Measurements from ENCODE around the gene TMEM151B.
"Not testable (repeated sequence)": the region's sequence is repeated elsewhere in the genome, so short reads cannot be mapped to it uniquely, and the experiment has no call there.

TMEM151B gene

DNA sequence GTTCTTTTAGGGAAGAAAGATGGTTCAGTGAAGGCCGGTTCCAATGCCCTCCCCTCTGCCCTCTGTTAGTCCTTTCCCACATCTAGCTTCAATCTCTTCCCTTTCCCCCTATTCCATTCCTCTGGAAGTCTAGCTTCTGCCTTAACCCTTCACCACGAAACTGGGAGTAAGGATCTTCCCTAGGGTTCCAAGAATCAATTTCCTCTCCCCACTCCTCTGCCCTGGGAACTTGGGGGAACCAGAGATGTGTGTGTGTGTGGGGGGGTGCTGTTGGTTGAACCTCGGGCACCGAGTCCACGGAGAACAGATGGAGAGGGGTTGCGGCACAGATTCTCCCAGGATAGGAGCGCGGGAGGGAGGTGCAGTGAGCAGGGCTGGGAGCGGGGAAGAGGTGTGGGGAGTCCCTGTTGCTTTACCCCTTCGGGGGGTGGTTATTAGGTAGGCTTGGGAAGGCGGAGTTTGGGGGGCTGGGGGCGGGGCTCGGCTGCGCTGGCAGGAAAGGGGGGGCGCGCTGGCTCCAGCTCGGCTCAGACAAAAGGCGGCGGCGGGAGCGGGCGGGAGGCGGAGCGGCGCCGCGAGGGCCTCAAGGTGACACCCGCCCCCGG, at the start of gene TMEM151B:
TSS of gene TMEM151B (plus strand) at position 530 of the 605 bp plus-strand sequence. CDS start 293 bp downstream, outside the sequence.
- no peak for DNase-seq

- DNase-seq, result no peak
Measured at GRCh38 chr6:44220913-44221290, 49.3 kb upstream of the TMEM151B start.

- peak; percentile 70 for DNase-seq
Measured at GRCh38 chr6:44221291-44221960, 48.8 kb upstream of the TMEM151B start.

- DNase-seq, result no peak
Measured at GRCh38 chr6:44221961-44222335, 48.3 kb upstream of the TMEM151B start.

DNA sequence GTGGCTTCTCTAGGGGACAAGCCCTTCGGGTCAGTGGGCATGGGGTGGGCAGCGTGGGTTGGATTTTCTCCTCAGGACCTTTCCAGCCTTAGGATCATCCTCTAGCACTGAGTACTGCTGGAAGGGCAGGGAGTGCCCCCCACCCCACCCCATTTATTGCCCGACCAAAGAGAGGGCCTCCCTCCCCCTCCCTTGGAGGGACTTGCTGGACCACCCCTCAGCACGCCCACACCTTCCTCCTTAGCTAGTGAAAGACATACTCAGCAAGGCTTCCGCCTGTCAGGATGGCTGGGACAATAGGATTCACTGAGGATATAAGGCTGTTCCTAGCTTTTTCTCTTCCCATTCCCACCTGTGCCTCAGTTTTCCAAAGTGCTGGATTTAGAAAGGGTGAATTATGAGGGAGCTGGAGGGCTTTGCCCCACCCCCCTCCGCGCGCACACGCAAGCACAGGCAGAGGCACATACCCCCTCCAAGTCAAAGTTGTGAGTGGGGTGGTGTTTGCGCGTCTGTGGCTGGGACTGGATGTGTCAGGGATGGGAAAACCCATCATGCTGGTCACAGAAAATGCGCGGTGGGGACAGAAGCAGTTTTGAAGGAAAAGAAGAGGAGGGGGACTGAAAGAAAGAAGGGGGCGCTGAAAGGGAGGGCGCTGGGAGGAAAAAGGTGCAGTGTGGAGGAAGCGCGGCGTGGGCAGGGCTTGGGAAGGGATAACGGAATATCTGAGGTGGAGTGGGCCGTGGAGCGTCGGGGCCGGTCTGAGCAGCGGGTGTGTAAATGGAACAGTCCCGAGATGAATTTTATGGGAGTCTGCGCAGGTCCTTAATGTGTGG, 47.5 kb upstream of the TMEM151B start:
- DNase-seq, result no peak

- peak; percentile 58 for DNase-seq
Measured at GRCh38 chr6:44223319-44224028, 46.8 kb upstream of the TMEM151B start, which contains the start of gene SLC29A1. SLC29A1 (plus strand) TSS chr6:44223595; CDS start chr6:44227314, 3,719 bp downstream.

DNA sequence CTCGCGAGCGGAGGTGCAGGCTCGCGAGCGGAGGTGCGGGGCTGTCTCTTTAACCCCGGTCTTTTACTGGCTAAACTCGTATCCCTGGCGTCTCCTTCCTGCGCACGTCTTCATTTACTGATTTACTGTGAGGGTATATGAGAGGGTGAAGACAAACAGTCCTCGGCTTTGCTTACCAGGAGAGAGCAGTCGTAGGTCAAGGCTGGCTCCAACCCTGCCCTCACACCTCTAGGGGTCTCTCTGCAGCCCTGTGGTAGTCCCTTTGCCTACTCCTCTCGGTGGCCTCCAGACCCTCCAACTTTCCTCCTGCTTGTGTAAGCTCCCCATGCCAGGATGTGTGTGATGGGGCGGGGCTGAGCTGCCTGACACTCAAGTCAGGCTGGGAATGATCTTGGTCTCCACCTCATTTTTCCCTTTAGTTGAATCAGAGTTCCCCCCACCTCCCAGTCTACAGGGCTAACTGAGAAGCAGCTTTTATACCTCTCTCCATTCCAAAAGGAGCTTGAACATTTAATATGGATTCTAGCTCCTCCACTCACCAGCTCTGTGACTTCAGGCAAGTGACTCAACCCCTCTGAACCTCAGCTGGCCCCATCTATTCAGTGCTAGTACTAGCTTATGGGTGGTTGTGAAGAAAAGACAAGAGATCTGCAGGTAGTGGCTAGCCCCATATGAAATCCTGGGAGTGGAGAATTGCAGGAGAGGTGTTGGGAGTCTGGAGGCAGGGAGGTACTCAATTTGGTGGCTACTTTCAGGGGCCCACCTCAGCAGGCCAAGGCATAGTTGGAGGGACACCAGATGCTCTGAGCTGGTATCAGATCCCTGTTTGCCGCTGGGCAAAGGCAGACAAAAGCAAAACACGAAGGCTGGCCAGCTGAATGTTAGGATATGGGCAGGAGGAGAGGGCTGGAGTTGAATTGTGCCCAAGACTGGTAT, 46.0 kb upstream of the TMEM151B start:
- peak; percentile 30 for DNase-seq

- no peak for DNase-seq
Measured at GRCh38 chr6:44224965-44225305, 45.3 kb upstream of the TMEM151B start.

GRCh38 chr6:44225579-44226325, 44.5 kb upstream of the TMEM151B start:
- no peak for DNase-seq

DNA sequence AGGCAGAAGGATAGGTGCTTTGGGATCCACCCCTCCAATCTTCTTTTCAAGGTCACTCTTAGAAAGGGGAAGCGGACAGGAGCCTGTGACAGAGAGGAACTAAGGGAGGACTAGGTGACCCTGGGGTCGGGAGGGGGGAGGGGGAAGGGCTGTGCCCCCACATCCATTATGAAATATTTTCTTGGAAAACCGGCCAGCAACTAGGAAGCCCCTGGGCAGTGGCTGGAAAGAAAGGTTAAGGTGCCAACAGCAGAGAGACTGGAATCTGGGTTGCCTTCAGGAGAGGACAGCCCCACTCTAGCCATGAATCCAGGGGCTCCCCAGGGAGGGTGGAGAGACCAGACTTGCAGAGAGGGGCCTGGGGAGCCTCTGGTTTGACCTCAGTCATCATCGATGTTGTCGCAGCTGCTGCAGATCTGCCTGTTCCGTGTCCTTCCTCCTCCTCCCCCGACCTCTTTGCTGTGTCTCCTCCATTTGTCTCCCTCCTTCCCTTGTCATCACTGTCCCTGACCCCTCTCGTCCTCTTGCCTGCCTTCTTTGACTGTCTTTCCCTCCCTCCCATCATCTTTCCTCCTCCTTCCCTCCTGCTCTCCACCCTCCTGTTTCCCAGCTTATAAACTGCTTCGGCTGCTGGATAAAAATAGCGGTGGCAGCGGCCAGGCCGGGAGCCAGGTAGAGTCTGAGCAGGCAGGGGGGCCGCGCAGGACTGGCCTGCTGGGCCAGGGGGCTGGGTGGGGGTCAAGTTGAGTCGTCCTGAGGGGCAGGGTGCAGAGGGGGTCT, 43.7 kb upstream of the TMEM151B start:
- no peak for DNase-seq

DNA sequence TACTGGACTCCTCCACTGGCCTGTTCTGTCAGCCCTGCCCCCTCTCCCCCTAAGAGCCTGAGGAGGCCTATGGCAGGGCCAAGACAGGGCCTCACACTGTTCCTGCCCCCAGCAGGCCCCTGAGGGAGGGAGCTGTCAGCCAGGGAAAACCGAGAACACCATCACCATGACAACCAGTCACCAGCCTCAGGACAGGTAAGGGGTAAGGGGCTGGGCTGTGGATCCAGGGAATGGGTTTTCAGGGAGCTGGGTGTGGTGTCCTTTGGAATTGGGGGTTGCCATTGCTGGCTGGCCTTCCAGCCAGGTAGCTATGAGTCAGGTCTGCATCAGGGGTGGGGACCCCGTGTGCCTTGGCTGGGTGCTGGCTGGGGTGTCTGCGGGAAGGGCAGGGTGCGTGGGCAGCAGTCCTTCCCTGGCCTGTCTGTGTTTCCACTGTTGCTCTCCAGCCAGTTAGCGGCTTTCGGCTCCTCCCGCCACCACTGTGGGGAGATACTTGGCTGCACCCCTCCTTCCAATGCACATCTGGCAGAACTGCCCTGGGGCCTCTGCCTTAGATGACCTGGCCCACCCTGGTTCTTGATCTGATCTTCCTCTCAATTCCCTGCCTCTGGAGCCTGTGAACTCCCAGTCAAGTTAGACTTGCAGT, 43.0 kb upstream of the TMEM151B start:
- DNase-seq, result no peak

DNA sequence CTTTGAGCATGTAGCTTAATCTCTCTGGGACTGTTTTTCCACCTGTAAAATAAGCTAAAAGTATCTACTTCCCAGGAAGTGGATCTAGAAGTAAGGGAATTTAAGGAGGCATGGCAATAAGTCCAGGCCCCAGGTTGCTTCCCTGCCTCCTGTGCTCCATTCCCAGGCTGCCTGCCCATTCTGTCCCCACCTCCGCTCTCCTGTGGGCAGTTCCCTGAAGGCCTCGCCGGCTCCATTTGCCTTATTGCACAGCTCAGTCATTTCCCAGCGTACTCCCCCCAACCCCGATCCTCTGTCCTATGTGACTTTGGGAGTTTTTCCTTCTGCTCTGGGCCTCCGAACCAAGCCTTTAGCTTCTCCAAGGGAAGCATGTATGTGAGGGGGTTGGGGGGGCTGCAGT, 42.2 kb upstream of the TMEM151B start:
- DNase-seq, result no peak

GRCh38 chr6:44228433-44228832, 41.8 kb upstream of the TMEM151B start:
- DNase-seq, result no peak

DNA sequence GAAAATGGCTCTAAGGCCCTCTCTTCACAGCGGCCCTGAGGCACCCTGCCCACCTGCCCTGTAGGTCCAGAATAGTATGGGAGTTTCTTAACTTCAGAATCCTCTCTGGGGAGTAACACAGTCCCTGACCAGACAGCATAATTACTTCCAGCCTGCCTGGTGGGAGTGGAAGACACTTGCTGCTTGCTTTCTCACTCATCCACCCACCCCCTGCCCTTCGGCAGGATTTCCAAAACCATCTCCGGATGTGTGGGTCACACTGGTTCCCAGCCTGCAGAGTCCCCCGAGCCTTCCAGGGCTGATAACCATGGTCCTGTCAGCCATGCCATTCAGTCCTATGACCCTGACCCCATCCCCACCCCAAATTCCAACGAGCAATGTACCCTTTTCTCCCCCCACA, 41.4 kb upstream of the TMEM151B start:
- DNase-seq, result no peak

GRCh38 chr6:44229376-44230033, 40.7 kb upstream of the TMEM151B start:
- no peak for DNase-seq

DNA sequence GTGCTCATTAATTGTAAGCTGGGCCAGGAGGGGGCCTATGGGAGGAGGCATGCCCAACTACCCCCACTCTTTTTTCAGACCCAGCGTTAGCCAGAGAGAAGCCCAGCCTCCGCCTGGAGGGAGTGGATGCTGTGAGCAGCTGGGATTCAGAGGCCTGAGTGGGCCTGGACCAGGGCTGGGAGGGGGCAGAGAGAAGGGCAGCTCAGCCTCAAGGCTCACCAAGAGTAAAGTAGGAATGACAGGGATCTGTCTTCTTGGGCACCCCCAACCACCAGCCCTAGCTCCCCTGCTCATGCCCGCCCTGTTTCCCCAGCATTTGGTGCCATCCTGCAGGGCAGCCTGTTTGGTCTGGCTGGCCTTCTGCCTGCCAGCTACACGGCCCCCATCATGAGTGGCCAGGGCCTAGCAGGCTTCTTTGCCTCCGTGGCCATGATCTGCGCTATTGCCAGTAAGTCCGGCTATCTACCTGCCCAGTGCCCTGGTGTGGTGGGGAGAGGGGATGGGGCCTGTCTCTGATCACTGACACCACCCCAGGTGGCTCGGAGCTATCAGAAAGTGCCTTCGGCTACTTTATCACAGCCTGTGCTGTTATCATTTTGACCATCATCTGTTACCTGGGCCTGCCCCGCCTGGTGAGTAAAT, 40.1 kb upstream of the TMEM151B start:
- no peak for DNase-seq

DNA sequence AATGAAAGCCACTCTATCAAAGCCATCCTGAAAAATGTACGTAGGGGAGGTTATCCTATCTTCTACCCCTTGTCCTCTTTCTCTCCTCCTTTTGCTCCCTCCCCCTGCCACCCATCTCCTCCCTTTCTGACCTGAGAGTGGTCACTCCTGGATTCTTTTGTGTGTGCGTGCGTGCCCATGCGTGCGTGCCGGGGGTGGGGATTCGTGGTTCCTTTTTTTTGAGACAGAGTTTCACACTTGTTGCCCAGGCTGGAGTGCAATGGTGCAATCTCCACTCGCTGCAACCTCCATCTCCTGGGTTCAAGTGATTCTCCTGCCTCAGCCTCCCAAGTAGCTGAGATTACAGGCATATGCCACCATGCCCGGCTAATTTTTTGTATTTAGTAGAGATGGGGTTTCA, 38.8 kb upstream of the TMEM151B start:
- not testable (repeated sequence) for DNase-seq

DNA sequence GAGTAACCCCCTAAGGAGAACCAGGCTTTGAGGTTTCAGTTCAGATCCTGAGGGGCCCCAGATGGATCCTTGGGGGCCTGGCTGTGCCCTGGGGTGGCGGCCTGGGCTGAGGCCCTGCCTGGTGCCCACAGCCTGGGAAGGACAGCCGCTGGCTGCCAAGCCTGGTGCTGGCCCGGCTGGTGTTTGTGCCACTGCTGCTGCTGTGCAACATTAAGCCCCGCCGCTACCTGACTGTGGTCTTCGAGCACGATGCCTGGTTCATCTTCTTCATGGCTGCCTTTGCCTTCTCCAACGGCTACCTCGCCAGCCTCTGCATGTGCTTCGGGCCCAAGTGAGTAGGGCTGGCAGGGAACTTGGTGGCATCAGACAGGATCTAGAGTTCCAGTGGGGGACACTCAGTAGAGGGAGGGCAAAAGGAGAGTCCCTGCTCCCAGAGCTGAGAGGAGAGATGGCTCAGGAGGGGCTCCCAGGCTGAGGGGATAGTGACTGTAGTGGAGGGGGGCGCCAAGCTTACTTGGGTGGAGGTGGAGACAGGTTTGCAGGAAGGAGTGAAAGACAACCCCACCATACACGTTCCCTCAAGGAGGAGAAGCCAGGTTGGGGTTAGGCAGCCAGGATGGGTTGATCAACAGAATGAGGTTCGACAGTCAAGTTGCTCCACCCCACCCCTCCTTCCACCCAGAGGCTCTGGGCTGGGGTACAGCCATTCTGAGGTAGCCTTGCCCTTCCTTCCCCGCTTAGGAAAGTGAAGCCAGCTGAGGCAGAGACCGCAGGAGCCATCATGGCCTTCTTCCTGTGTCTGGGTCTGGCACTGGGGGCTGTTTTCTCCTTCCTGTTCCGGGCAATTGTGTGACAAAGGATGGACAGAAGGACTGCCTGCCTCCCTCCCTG, 37.3 kb upstream of the TMEM151B start:
- no peak for DNase-seq
